Retinal pigment epithelial cell (primary cell): ENCODE results near the gene YY1.
"Not testable (repeated sequence)": the region's sequence is repeated elsewhere in the genome, so short reads cannot be mapped to it uniquely, and the experiment has no call there.

Experiments
- DNase-seq: peaks from one replicate; pipeline ENCODE4 v3.0.0-alpha.2; 2010; ENCODE audit warnings: low read depth
- H3K4me3 ChIP-seq: 2 replicates; pipeline ENCODE4 v1.5.1; 2011; ENCODE audit warnings: mild to moderate bottlenecking, low read length, control low read depth, moderate library complexity
- CTCF ChIP-seq: conservative IDR thresholded peaks from 2 replicates; pipeline ENCODE4 v1.5.1; 2011; ENCODE audit warnings: low read depth, low read length, control low read depth, inconsistent platforms

The YY1 gene

GRCh38 chr14:100199240-100199860 lies 39.6 kb upstream of the YY1 start:
- no peak for TF ChIP-seq CTCF
- no peak for DNase-seq
- H3K4me3 ChIP-seq = no peak overlapping the region

- DNase-seq = no peak
- H3K4me3 ChIP-seq = no peak overlapping the region
- TF ChIP-seq CTCF = no peak
These were observed 38.6 kb upstream of the YY1 start for GRCh38 chr14:100200311-100200710.

GRCh38 chr14:100201701-100202100 lies 37.2 kb upstream of the YY1 start:
- no peak for TF ChIP-seq CTCF
- DNase-seq = no peak
- H3K4me3 ChIP-seq = no peak overlapping the region

- no peak for TF ChIP-seq CTCF
- no peak overlapping the region for H3K4me3 ChIP-seq
- DNase-seq = no peak
These were observed 36.2 kb upstream of the YY1 start for GRCh38 chr14:100202712-100203111.

GRCh38 chr14:100203146-100203545 lies 35.8 kb upstream of the YY1 start:
- no peak for DNase-seq
- no peak for TF ChIP-seq CTCF
- H3K4me3 ChIP-seq = no peak overlapping the region

GRCh38 chr14:100203962-100204834 lies 34.7 kb upstream of the YY1 start:
- no peak overlapping the region for H3K4me3 ChIP-seq
- no peak for TF ChIP-seq CTCF
- peak; percentile 55 for DNase-seq

- DNase-seq, H3K4me3 ChIP-seq: not testable (repeated sequence)
These were observed 34.1 kb upstream of the YY1 start for GRCh38 chr14:100204835-100205167.

GRCh38 chr14:100207588-100207987 lies 31.4 kb upstream of the YY1 start:
- DNase-seq, H3K4me3 ChIP-seq: not testable (repeated sequence)

- not testable (repeated sequence) for H3K4me3 ChIP-seq, DNase-seq
These were observed 30.8 kb upstream of the YY1 start for GRCh38 chr14:100208136-100208535.
